Common myeloid progenitor, CD34-positive (primary cell): Measurements from ENCODE around the gene RRM1.
"Not testable (repeated sequence)": the region's sequence is repeated elsewhere in the genome, so short reads cannot be mapped to it uniquely, and the experiment has no call there.

Source experiments
- CTCF ChIA-PET: fragments of 350-600 bp; sonication (Branson Sonifier 250); formaldehyde crosslinking; loops from one replicate; lab custom pipeline; 2021; ENCODE audit warnings: antibody characterized with exemption; lab: Charles Lee
- POLR2A ChIA-PET: fragments of 350-600 bp; sonication (Branson Sonifier 250); formaldehyde crosslinking; loops from one replicate; lab custom pipeline; 2021; ENCODE audit warnings: antibody characterized with exemption; lab: Charles Lee
- DNase-seq, 3 donors: peaks; one replicate each; pipeline versions ENCODE4 v3.0.0 to v3.0.0-alpha.2; 2013
- H3K27ac ChIP-seq, 2 experiments: 1 replicate in 1 of 2; 2 replicates in 1 of 2; pipeline ENCODE4 v1.7.0; 2013; ENCODE audit warnings: inconsistent platforms in 2 of 2, low read length in 2 of 2, mild to moderate bottlenecking in 2 of 2, low read depth in 1 of 2, moderate library complexity in 1 of 2; ENCODE audit not compliant: severe bottlenecking in 2 of 2, insufficient read depth in 1 of 2, poor library complexity in 1 of 2
- H3K27me3 ChIP-seq, 5 experiments: replicated peaks in 2 of 5; 1 replicate in 3 of 5; 2 replicates in 2 of 5; pipeline versions ENCODE4 v1.6.1 to v1.7.0; 2013; ENCODE audit warnings: low read length in 4 of 5, mild to moderate bottlenecking in 2 of 5, moderate library complexity in 2 of 5, inconsistent platforms in 1 of 5; ENCODE audit not compliant: insufficient read depth in 5 of 5, control insufficient read depth in 4 of 5
- H3K36me3 ChIP-seq, 4 experiments: 1 replicate in 2 of 4; 2 replicates in 2 of 4; pipeline versions ENCODE4 v1.6.1 to v1.7.0; 2013; ENCODE audit warnings: low read length in 3 of 4, control low read depth in 1 of 4, mild to moderate bottlenecking in 1 of 4; ENCODE audit not compliant: control insufficient read depth in 4 of 4, insufficient read depth in 4 of 4
- H3K4me1 ChIP-seq, 4 experiments: 1 replicate in 3 of 4; 2 replicates in 1 of 4; pipeline versions ENCODE4 v1.6.1 to v1.7.1; 2013; ENCODE audit warnings: low read length in 3 of 4, mild to moderate bottlenecking in 3 of 4, control low read depth in 1 of 4, inconsistent platforms in 1 of 4, moderate library complexity in 1 of 4; ENCODE audit not compliant: control insufficient read depth in 4 of 4, insufficient read depth in 4 of 4; ENCODE audit errors: control extremely low read depth in 1 of 4
- H3K4me3 ChIP-seq, 7 experiments: 1 replicate in 4 of 7; 2 replicates in 3 of 7; pipeline versions ENCODE4 v1.5.1 to v1.7.0; 2013; ENCODE audit warnings: mild to moderate bottlenecking in 7 of 7, low read length in 6 of 7, moderate library complexity in 6 of 7, inconsistent platforms in 2 of 7, low read depth in 2 of 7, control low read depth in 1 of 7; ENCODE audit not compliant: insufficient read depth in 4 of 7, control insufficient read depth in 1 of 7; ENCODE audit errors: extremely low read depth in 1 of 7
- H3K9me3 ChIP-seq, 5 experiments: 1 replicate in 4 of 5; 2 replicates in 1 of 5; pipeline versions ENCODE4 v1.6.1 to v1.7.1; 2013; ENCODE audit warnings: low read length in 4 of 5, mild to moderate bottlenecking in 2 of 5, inconsistent platforms in 1 of 5, low read depth in 1 of 5, moderate library complexity in 1 of 5; ENCODE audit not compliant: control insufficient read depth in 4 of 5, insufficient read depth in 2 of 5; ENCODE audit errors: control extremely low read depth in 1 of 5
- WGBS: methylation state at CpG from one replicate; pipeline ENCODE4 v1.1.5; 2013; ENCODE audit not compliant: insufficient coverage; 5-methylcytosine and 5-hydroxymethylcytosine counted together

RRM1 gene

DNA sequence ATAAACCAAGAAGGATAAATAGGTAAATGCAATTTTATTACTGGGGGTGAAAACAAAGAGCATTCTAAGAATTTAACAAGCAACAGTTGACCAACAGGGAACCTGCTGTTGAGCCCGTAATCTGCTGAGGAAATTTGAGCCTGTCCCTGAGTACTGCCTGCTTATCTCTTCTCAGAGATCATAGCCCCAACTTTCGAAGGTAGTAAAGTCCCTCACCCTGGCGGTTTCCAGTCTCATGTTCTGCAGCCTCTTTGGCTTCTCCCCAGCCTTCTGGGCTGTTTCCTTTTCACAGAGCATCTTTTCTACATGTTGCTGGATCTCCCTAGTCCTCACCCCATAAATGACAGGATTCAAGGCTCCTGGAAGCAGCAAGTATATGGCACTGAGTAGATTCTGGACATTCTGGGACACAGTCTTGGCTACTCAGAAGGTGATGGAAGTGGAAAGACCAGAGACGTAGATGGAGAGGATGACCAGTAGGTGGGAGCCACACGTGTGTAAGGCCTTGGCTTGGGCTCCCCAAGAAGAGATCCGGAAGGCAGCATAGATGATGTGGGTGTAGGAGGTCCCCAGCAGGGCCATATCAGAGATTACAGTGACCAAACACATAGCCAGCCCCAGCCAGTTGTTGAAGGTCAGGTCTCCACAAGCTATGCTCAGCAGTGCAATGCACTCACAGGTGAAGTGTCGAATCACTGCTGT, 51.6 kb downstream of the RRM1 start:
- H3K36me3 ChIP-seq: peaks cover 0 to 22% (median 13%) of the 10 kb centered on the region in 4 experiments
- peak overlapping the region in 2 of 7 experiments; percentile 13 to 20 for H3K4me3 ChIP-seq
- peak; percentile 17 to 68 (median 51) for DNase-seq
- WGBS: 49% methylated on average over 7 of the region's 7 CpGs
- peaks cover 0 to 15% (median 3%) of the 10 kb centered on the region in 5 experiments for H3K9me3 ChIP-seq
- ChIA-PET CTCF (no interaction called here), POLR2A (no interaction called here)
- no peaks in the 10 kb centered on the region for H3K27me3 ChIP-seq
- peaks cover 0 to 35% (median 27%) of the 10 kb centered on the region in 4 experiments for H3K4me1 ChIP-seq
- peak overlapping the region; percentile 10 to 47 for H3K27ac ChIP-seq

DNA sequence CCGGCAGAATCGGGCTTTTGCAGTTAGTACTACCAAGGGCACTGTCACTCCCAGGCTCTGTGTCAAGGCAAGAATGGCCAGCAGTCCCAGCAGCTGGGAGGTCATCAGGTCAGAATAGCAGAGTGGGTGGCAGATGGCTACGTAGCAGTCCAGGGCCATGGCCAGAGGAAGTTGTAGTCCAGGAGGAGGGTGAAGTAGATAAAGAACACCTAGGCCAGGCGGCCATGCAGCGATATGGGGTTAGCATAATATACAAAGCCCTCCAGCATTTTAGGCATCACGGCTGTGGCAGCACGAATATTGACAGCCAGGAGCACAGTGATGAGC, 52.1 kb downstream of the RRM1 start:
- CTCF ChIA-PET: interaction anchor here (1.0 kb wide), 1 partner anchor 40 kb away, joined by 3 read pairs; no protein-coding TSS in a partner anchor
- POLR2A ChIA-PET: no interaction called here
- Histone ChIP-seq H3K4me3 (no peak overlapping the region), H3K9me3 (peaks cover 0 to 12% (median 0%) of the 10 kb centered on the region in 5 experiments), H3K27ac (no peak overlapping the region), H3K4me1 (peaks cover 0 to 36% (median 27%) of the 10 kb centered on the region in 4 experiments), H3K27me3 (no peaks in the 10 kb centered on the region), H3K36me3 (peaks cover 0 to 16% (median 10%) of the 10 kb centered on the region in 4 experiments)
- no peak for DNase-seq
- WGBS: 93% methylated on average over 7 of the region's 7 CpGs

DNA sequence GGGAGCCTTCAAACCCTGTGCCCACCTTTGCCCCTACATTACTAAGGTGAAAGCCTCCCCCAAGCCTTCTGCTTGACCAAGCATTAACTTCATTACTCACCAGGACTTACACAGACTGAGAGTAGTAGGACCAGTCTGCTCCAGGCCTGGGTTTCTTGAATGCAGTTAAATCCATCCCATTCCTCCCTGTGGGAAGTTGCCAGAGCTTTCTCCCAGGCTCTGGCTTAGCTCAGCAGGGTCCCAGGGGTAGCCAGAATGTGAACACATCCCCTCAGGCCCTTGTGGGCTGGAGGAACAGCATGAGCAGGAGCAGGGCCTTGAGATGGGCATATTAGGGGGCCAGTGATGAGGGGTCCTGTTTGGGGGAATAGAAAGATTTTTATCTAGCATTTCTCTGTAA, 59.9 kb downstream of the RRM1 start:
- Histone ChIP-seq H3K4me1 (peaks cover 0 to 3% (median 0%) of the 10 kb centered on the region in 4 experiments), H3K4me3 (no peak overlapping the region), H3K27me3 (no peaks in the 10 kb centered on the region), H3K36me3 (no peaks in the 10 kb centered on the region), H3K9me3 (no peaks in the 10 kb centered on the region), H3K27ac (no peak overlapping the region)
- DNase-seq: no peak
- ChIA-PET POLR2A (no interaction called here), CTCF (no interaction called here)

DNA sequence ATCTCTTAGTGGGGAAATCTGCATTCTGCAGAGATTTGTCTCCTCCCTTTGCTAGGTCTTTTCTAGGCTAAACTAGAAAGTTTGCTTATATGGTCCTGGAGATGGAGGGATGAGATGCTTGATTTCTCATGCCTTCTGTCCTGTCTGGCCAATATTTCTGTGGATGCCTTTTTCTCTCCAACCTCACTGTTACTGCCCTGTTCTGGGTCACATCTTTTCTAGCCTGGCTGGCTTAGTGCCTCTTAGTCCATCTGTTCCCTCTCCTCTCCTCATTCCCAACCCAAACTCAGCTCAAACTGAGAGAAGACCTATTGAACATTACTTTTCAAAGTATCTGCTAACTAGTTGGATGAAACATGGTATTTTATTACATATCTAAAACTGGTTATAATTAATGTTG, 62.0 kb downstream of the RRM1 start:
- POLR2A ChIA-PET: no interaction called here

GRCh38 chr11:4158818-4159217, 64.2 kb downstream of the RRM1 start:
- CTCF ChIA-PET: interaction anchor here (1.2 kb wide), 1 partner anchor 23 kb away, joined by 4 read pairs; no protein-coding TSS in a partner anchor
- H3K36me3 ChIP-seq, H3K9me3 ChIP-seq, H3K4me3 ChIP-seq, H3K4me1 ChIP-seq, H3K27me3 ChIP-seq, POLR2A ChIA-PET, DNase-seq, H3K27ac ChIP-seq: not testable (repeated sequence)
- no CpG with 5 or more reads among the region's 1 CpG for WGBS

More for the DNA sequence above, 62.0 kb downstream of the RRM1 start:
- Histone ChIP-seq H3K27ac (no peak overlapping the region), H3K4me1 (peaks cover 0 to 3% (median 0%) of the 10 kb centered on the region in 4 experiments), H3K36me3 (no peaks in the 10 kb centered on the region), H3K4me3 (no peak overlapping the region), H3K9me3 (no peaks in the 10 kb centered on the region), H3K27me3 (no peaks in the 10 kb centered on the region)
- CTCF ChIA-PET: no interaction called here
- DNase-seq: no peak

DNA sequence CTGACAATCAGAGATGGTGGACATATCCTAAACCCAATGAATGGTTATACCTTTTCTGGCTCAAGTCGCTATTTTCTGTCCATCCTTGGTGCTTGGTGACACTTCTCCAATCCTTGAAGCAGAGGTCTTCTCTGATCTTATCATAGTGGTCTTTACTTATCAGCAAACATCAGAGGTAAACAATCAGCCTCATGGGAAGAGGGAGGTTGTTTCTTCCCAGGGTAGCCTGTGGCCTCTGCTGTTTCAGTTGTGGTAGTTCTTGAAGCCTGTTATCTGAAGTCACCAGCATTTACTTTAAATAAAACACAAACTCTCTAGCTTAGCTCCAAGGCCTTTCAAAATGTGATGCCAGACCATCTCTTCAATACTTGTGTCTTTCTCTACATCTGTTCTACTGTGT, 66.7 kb downstream of the RRM1 start:
- 100% methylated on average over 1 of the region's 1 CpG for WGBS
- CTCF ChIA-PET: no interaction called here
- no peak for DNase-seq
- H3K9me3 ChIP-seq: no peaks in the 10 kb centered on the region
- no peaks in the 10 kb centered on the region for H3K27me3 ChIP-seq
- no peaks in the 10 kb centered on the region for H3K36me3 ChIP-seq
- H3K4me1 ChIP-seq: no peaks in the 10 kb centered on the region
- no peak overlapping the region for H3K27ac ChIP-seq
- H3K4me3 ChIP-seq: no peak overlapping the region
- POLR2A ChIA-PET: no interaction called here

- no peak for DNase-seq
- Histone ChIP-seq H3K9me3 (no peaks in the 10 kb centered on the region), H3K27ac (no peak overlapping the region), H3K4me3 (no peak overlapping the region), H3K27me3 (no peaks in the 10 kb centered on the region), H3K36me3 (no peaks in the 10 kb centered on the region), H3K4me1 (no peaks in the 10 kb centered on the region)
- 100% methylated on average over 2 of the region's 3 CpGs for WGBS
- ChIA-PET POLR2A (no interaction called here), CTCF (no interaction called here)
These were observed 70.4 kb downstream of the RRM1 start for GRCh38 chr11:4164884-4165590.
